Neuronal stem cell (in vitro differentiated cells): Measurements from ENCODE around the gene PRRT1.

Experiments
- DNase-seq: peaks from one replicate; pipeline ENCODE4 v3.0.0-alpha.2; 2013; ENCODE audit warnings: low spot score
- H2AFZ ChIP-seq: one replicate; pipeline ENCODE4 v1.6.1; 2013; ENCODE audit warnings: mild to moderate bottlenecking, low read length, inconsistent platforms
- H2AK5ac ChIP-seq: 2 replicates; pipeline ENCODE4 v1.6.1; 2013; ENCODE audit warnings: low read depth, mild to moderate bottlenecking, inconsistent platforms, low read length, moderate library complexity, mixed read lengths
- H2BK120ac ChIP-seq: 2 replicates; pipeline ENCODE4 v1.6.1; 2013; ENCODE audit warnings: low read depth, mild to moderate bottlenecking, inconsistent platforms, low read length, moderate library complexity, mixed read lengths
- H2BK12ac ChIP-seq: one replicate; pipeline ENCODE4 v1.6.1; 2013; ENCODE audit warnings: low read length, inconsistent platforms
- H2BK15ac ChIP-seq: 2 replicates; pipeline ENCODE4 v1.6.1; 2013; ENCODE audit warnings: mild to moderate bottlenecking, low read length, inconsistent platforms, mixed read lengths
- H2BK5ac ChIP-seq: one replicate; pipeline ENCODE4 v1.6.1; 2013; ENCODE audit warnings: inconsistent platforms, mild to moderate bottlenecking, low read length, moderate library complexity
- H3K14ac ChIP-seq: one replicate; pipeline ENCODE4 v1.6.1; 2013; ENCODE audit warnings: low read length, inconsistent platforms
- H3K18ac ChIP-seq: 2 replicates; pipeline ENCODE4 v1.6.1; 2013; ENCODE audit warnings: low read length, inconsistent platforms
- H3K23ac ChIP-seq: 2 replicates; pipeline ENCODE4 v1.6.1; 2013; ENCODE audit warnings: low read depth, mild to moderate bottlenecking, mixed read lengths, low read length, inconsistent platforms; ENCODE audit not compliant: poor library complexity
- H3K27ac ChIP-seq: replicated peaks from 3 replicates; pipeline ENCODE4 v1.5.1; 2013; ENCODE audit warnings: low read length, inconsistent platforms
- H3K27me3 ChIP-seq, 3 experiments: 2 replicates each; pipeline ENCODE4 v1.6.1; 2013; ENCODE audit warnings: low read length in 3 of 3, mild to moderate bottlenecking in 2 of 3, inconsistent platforms in 1 of 3, low read depth in 1 of 3, mixed read lengths in 1 of 3, moderate library complexity in 1 of 3; ENCODE audit not compliant: control insufficient read depth in 3 of 3, insufficient read depth in 3 of 3
- H3K36me3 ChIP-seq, 2 donors: replicated peaks in 1 of 2; 2 replicates each; pipeline ENCODE4 v1.6.1; 2013; ENCODE audit warnings: low read length in 2 of 2; ENCODE audit not compliant: control insufficient read depth in 2 of 2, insufficient read depth in 2 of 2
- H3K4ac ChIP-seq: 2 replicates; pipeline ENCODE4 v1.6.1; 2013; ENCODE audit warnings: inconsistent platforms, mild to moderate bottlenecking, low read length, moderate library complexity
- H3K4me1 ChIP-seq, 2 donors: 1 replicate in 1 of 2; 2 replicates in 1 of 2; pipeline ENCODE4 v1.6.1; 2013; ENCODE audit warnings: low read length in 2 of 2, low read depth in 1 of 2; ENCODE audit not compliant: control insufficient read depth in 2 of 2, insufficient read depth in 1 of 2
- H3K4me2 ChIP-seq: one replicate; pipeline ENCODE4 v1.6.1; 2013; ENCODE audit warnings: mild to moderate bottlenecking, low read length, inconsistent platforms; ENCODE audit not compliant: insufficient read depth, poor library complexity, severe bottlenecking
- H3K4me3 ChIP-seq, 2 donors: 2 replicates each; pipeline ENCODE4 v1.5.1; 2013; ENCODE audit warnings: low read length in 2 of 2, mild to moderate bottlenecking in 2 of 2, inconsistent platforms in 1 of 2, moderate library complexity in 1 of 2
- H3K79me1 ChIP-seq: one replicate; pipeline ENCODE4 v1.6.1; 2013; ENCODE audit warnings: low read depth, mild to moderate bottlenecking, inconsistent platforms, low read length, moderate library complexity
- H3K9ac ChIP-seq: one replicate; pipeline ENCODE4 v1.6.1; 2013; ENCODE audit warnings: mild to moderate bottlenecking, low read depth, low read length, inconsistent platforms; ENCODE audit not compliant: poor library complexity
- H3K9me3 ChIP-seq, 2 donors: replicated peaks in 1 of 2; 2 replicates each; pipeline versions ENCODE3 to v1.6.1; 2013; ENCODE audit warnings: low read length in 2 of 2, mild to moderate bottlenecking in 2 of 2, inconsistent platforms in 1 of 2, low read depth in 1 of 2, mixed read lengths in 1 of 2, moderate library complexity in 1 of 2; ENCODE audit not compliant: control insufficient read depth in 2 of 2, insufficient read depth in 1 of 2
- H4K8ac ChIP-seq: one replicate; pipeline ENCODE4 v1.6.1; 2013; ENCODE audit warnings: low read depth, mild to moderate bottlenecking, inconsistent platforms, low read length, moderate library complexity
- H4K91ac ChIP-seq: one replicate; pipeline ENCODE4 v1.6.1; 2013; ENCODE audit warnings: low read length, low read depth, mild to moderate bottlenecking, inconsistent platforms; ENCODE audit not compliant: poor library complexity
- WGBS, 2 donors: extraction: QIAGEN DNeasy Blood & Tissue Kit; methylation state at CpG; one replicate each; pipeline ENCODE4 v1.1.7; 2013; ENCODE audit warnings: missing lambda C conversion rate in 2 of 2, mixed read lengths in 1 of 2; ENCODE audit not compliant: insufficient read length in 2 of 2, insufficient replicate concordance in 1 of 2; ENCODE audit errors: extremely low coverage in 2 of 2; 5-methylcytosine and 5-hydroxymethylcytosine counted together

Gene PRRT1

DNA sequence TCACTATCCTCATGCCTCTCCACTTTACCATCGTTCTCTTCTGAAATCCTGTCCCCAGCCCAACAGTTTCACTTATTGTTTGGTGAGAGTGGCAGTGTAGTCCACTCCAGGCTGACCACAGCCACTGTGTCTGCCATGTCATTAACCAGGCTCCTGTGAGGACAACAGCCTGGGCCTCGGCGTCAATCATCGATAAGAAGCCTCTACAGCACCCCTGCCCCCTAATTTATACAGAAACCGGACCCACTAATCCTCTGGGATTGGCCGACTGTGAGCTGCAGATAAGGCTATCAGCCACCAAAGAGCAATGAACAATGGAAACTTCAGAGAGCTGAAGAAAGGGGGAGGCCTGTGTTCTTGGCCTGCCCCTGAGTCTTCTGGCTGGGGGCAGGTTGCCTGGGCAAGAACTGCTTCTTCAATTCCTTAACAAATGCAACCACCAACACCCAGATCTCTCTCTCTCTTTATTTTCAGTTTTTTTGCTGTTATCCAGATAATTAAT is 16.1 kb upstream of the PRRT1 start:
- Histone ChIP-seq H4K8ac (no peak overlapping the region), H3K4me2 (peak overlapping the region; percentile 21), H2BK120ac (no peak overlapping the region), H2BK15ac (peak overlapping the region; percentile 45), H3K79me1 (peaks cover 7% of the 10 kb centered on the region), H3K18ac (no peak overlapping the region), H3K27ac (peak overlapping the region; percentile 85), H2BK12ac (no peak overlapping the region), H4K91ac (no peak overlapping the region), H3K27me3 (no peaks in the 10 kb centered on the region), H2AK5ac (peak overlapping the region; percentile 61), H3K14ac (no peak overlapping the region), H3K36me3 (peaks cover 40 to 82% of the 10 kb centered on the region in 2 donors), H2AFZ (no peak overlapping the region), H2BK5ac (peak overlapping the region; percentile 43), H3K9ac (no peak overlapping the region), H3K4me3 (no peak overlapping the region), H3K23ac (peak overlapping the region; percentile 67), H3K9me3 (no peaks in the 10 kb centered on the region), H3K4ac (no peak overlapping the region), H3K4me1 (peaks cover 0 to 32% of the 10 kb centered on the region in 2 donors)
- no CpG with 5 or more reads among the region's 6 CpGs for WGBS, 2 donors
- no peak for DNase-seq

DNA sequence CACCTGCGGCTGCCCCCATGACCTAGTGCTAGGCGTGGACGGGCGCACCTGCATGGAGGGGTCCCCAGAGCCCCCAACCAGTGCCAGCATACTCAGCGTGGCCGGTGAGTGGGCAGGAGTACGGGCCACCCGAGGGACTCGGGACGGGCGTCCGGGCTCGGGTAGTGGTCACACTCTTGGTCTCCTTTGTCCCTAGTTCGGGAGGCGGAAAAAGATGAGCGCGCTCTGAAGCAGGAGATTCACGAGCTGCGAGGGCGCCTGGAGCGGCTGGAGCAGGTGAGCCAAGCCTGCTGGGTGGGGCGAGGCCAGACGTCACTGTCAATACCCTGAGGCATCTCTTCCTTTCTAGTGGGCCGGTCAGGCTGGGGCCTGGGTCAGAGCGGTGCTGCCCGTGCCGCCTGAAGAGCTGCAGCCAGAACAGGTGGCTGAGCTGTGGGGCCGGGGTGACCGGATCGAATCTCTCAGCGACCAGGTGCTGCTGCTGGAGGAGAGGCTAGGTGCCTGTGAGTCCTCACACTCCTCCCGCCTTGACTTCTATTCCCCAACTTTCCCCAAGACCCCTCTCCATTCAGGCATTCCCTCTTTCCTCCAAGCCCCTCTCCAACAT is 15.5 kb upstream of the PRRT1 start:
- Histone ChIP-seq H3K79me1 (peaks cover 7% of the 10 kb centered on the region), H3K27ac (peak overlapping the region; percentile 85), H4K91ac (no peak overlapping the region), H3K4ac (peak overlapping the region; percentile 32), H2AK5ac (peak overlapping the region; percentile 61), H3K14ac (no peak overlapping the region), H2BK15ac (peak overlapping the region; percentile 45), H3K4me1 (peaks cover 0 to 32% of the 10 kb centered on the region in 2 donors), H2BK12ac (peak overlapping the region; percentile 60), H2BK5ac (peak overlapping the region; percentile 43), H3K23ac (peak overlapping the region; percentile 67), H2BK120ac (peak overlapping the region; percentile 57), H3K4me3 (no peak overlapping the region), H3K36me3 (peaks cover 41 to 86% of the 10 kb centered on the region in 2 donors), H2AFZ (no peak overlapping the region), H3K4me2 (no peak overlapping the region), H3K18ac (peak overlapping the region; percentile 77), H4K8ac (no peak overlapping the region), H3K9ac (peak overlapping the region; percentile 61), H3K9me3 (no peaks in the 10 kb centered on the region), H3K27me3 (no peaks in the 10 kb centered on the region)
- WGBS, 2 donors, result no CpG with 5 or more reads among the region's 32 CpGs
- no peak for DNase-seq

GRCh38 chr6:32166411-32167061 is 14.8 kb upstream of the PRRT1 start:
- WGBS, 2 donors, result no CpG with 5 or more reads among the region's 30 CpGs
- Histone ChIP-seq H3K4ac (no peak overlapping the region), H3K9ac (no peak overlapping the region), H3K27ac (peak overlapping the region; percentile 25), H3K27me3 (no peaks in the 10 kb centered on the region), H2AFZ (no peak overlapping the region), H2BK120ac (peak overlapping the region; percentile 22), H4K8ac (no peak overlapping the region), H3K14ac (no peak overlapping the region), H3K9me3 (no peaks in the 10 kb centered on the region), H3K18ac (peak overlapping the region; percentile 48), H2AK5ac (peak overlapping the region; percentile 76), H3K4me2 (no peak overlapping the region), H2BK15ac (peak overlapping the region; percentile 23), H3K79me1 (peaks cover 7% of the 10 kb centered on the region), H3K36me3 (peaks cover 41 to 83% of the 10 kb centered on the region in 2 donors), H4K91ac (no peak overlapping the region), H3K4me1 (peaks cover 0 to 32% of the 10 kb centered on the region in 2 donors), H2BK5ac (no peak overlapping the region), H3K23ac (peak overlapping the region; percentile 67), H2BK12ac (no peak overlapping the region), H3K4me3 (no peak overlapping the region)
- DNase-seq, result no peak

DNA sequence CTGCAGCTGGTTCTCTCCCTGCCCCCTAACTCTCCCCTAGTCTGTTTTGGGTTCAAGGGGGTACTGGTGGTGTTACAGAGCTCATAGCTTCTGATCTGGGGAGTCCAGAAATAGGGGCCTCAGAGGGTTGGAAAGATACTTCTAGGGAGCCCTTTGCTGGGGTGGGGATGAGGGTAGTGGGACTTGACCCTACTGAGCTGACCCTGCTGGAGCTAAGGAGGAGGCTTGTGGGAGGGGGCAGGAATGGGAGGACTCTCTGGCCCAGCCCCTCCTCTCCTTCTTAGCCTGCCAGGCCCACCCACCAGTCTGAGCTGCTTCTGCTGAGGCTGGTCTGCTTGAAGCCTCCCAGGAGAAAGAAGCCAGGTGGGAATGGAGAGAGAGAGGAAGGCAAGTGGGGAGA is 12.6 kb upstream of the PRRT1 start, which contains the start of gene EGFL8:
Gene EGFL8, plus strand, starts transcription at position 301 of the 400 bp plus-strand sequence. CDS start 1,571 bp downstream, outside the sequence.
- Histone ChIP-seq H3K4me3 (no peak within 1 kb of the TSS), H3K9me3 (no peaks in the 10 kb centered on the region), H3K14ac (no peak within 1 kb of the TSS), H3K18ac (peak within 1 kb of the TSS; percentile 78), H3K36me3 (peaks cover 20 to 68% of the 10 kb centered on the region in 2 donors), H3K27ac (peak within 1 kb of the TSS; percentile 81), H2BK15ac (peak within 1 kb of the TSS; percentile 59), H3K9ac (no peak within 1 kb of the TSS), H3K4me1 (peaks cover 0 to 32% of the 10 kb centered on the region in 2 donors), H2AFZ (no peak within 1 kb of the TSS), H4K8ac (no peak within 1 kb of the TSS), H2AK5ac (peak within 1 kb of the TSS; percentile 51), H3K27me3 (no peaks in the 10 kb centered on the region), H4K91ac (no peak within 1 kb of the TSS), H3K4ac (no peak within 1 kb of the TSS), H3K79me1 (peaks cover 2% of the 10 kb centered on the region), H2BK5ac (no peak within 1 kb of the TSS), H2BK12ac (no peak within 1 kb of the TSS), H3K4me2 (peak within 1 kb of the TSS; percentile 43), H3K23ac (no peak within 1 kb of the TSS), H2BK120ac (no peak within 1 kb of the TSS)
- no peak for DNase-seq
